Cortex of kidney (tissue), 1 donor: ENCODE results near the gene NELL1.

ENCODE experiments used
- DNase-seq: peaks from one replicate; lab custom pipeline; 2025; lab: John Stamatoyannopoulos, UW

NELL1 gene

DNA sequence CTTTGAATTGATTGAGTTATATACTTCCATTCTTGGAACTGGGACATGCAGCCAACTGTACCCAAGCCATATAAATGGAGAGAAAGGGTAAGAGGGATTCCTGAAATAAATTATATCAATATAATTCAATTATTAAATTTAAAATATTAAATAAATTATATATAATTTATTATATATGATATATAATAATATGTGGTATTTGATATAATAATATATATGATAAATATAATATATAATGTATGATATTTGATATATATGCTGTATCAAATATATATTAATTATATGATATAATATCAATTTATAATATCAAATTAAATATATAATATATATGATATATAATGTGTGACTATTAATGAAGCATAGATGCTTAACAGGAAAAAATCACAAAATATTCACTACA, 677.0 kb downstream of the NELL1 start:
- DNase-seq = no peak

DNA sequence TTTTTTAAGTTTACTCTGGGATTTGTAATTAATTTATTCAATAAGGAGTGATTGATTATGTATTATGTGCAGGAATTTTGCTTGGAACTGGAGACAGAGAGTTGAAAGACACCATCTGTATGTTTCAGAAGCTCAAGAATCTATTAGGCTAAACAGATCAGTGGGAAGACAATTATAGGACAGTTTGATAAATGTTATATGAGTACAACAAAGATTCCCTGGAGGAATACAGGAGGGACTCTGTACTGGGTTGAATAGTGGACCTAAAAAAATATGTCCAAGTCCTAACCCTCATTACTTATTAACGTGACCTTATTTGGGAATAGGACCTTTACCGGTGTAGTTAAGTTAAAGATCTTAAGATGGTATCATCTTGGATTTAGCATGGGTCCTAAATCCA, 681.2 kb downstream of the NELL1 start:
- no peak for DNase-seq

DNA sequence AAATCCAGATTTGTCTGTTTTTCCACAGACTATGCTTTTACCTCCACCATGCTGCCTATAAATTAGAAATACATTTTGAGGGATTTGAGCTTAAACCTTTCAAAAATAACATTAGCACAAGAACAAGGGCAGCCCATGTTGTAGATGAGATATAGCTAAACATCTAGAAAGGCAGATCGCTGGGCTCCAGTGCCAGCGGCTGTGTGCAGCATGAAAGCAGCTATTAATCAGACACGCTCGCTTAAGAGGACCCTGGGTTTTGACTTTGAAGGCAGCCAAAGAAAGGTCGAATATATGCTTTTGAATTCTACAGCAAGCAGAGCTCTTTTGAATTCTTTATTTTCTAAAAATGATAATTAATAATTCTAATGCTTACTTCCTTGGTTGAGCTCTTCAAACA, 684.0 kb downstream of the NELL1 start:
- no peak for DNase-seq

DNA sequence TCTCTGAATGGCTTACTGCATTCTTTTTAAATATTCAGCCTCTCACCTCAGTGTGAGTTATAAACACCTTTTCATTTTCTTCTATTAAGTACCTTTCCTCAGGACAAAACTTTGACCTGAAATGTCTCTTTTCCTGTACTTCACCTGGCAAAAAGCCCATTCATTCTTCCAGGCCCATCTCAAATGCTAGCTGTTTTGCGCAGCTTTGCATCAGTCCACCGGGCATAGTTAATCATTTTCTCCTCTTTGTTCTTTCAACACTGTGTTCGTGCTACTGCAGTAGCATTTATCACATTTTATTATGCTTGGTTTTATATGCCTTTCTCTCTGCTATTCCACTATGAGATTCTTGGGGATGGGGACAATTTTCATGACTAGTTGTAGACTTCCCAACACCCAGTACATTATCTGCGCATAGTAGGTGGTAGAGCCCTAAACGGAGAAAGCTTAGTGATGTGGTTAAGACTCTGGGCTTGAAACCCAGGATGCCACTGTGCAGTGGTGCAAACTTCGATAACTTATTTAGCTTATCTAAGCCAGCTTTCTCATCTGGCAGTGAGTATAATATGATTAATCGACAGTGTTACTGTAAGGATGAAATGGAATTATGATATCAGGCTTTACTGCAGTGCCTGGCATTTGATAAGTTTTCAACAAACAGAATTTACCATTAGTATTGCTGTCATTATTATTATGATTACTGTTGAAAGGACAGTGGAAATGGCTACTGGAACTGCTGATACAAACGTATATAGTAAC, 695.7 kb downstream of the NELL1 start:
- no peak for DNase-seq

DNA sequence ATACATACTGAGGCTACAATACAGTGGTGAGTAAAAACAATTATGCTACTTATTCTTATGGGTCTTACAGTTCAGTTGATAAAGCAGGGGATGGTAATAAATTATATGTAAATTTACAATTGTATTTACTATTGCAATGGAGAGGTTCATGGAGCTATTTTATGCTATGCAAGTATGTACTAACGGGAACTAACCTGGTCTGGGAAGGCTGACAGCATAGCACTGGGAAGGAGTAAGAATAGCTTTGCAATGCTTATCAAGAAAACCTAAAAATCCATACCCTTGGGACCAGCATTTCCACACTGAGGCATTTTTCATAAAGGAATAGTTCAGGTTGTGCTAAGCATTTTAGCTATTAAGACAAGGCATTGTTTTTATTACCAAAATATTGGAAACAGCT, 700.6 kb downstream of the NELL1 start:
- no peak for DNase-seq

DNA sequence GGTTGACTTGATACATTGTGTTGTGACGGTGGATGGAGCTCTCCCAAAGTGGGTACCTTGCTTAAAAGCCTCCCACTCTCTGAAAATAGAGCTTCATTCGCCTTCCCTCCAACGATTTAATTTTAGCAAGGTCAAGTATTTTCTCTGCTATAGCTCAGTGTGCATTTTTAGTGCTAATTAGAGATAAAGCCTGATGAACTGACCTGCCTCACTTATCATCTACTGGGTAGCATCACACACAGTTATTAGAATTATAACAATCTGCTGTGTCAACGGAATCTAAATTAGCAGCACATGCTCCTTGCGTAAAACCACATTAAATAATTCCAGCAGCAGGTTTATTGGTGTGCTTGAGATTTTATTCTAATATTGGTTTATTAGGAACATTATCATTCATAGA, 701.7 kb downstream of the NELL1 start:
- no peak for DNase-seq

DNA sequence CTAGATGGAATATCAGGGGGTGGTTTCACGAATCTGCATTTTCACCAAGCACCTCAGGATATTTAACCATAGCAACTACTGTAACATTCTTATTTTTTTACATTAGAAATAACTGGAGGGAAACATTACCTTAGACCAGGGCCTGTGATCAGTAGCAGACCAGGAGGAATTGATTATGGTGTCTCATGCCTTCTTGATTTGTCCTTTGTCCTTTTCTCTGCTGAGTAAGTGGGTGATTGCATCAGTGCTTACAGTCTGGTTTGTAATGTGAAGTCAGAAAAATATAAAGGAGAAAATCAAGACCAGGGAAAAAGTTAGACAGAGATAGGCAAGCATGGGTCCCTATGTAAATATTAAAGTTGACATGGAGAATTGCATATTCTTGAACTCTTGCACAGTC, 703.3 kb downstream of the NELL1 start:
- DNase-seq = no peak

DNA sequence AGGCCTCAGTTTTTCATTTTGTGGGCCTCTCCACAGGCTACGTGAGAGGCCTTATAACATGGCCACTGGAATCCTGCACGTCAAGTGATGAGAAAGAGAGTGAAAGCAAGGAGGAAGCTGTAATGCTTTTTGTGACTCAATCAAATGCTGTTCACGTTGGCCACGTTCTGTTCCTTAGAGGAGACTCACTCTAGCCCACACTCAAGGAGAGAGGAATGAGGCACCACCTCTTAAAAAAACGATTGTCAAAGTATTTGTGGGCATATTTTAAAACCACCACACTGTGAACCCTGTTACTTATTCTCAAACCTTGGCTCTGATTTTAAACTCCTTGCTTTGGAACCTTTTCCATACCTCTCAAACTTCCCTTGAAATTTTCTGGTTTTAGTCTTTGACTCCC, 705.0 kb downstream of the NELL1 start:
- no peak for DNase-seq

DNA sequence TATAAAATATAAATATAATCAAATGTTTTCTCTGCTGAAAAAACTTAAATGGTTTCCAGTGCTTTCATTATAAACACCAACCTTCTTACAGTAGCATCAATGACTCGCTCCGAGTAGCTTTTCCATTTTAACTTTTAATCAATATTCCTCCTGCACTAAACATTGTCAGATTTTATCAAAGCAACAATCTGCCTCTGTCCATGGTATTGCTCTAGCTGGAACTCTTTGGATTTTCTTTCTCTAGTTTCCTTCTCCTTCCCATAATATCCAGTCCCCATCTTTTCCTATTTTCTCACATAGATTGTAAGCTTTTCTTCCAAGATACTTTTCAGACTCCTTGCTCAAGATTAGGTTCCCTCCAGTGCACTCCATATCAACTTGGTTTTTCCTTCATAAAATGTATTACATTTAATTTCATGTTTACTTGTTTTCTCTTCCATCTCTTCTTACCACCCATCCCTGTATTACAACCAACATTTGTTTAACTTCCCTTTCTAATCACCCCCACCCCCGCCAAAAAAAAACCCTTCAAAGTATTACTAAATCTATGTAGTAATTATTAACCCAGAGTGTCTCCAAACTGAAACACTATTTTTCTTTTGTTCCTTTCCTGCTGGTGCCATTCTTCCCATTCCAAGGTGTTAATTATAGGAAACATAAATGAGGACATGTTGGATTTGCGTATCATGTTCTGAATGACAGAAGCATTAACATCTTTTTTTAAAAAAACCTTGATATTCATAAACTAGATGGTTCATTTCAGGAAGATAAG, 716.5 kb downstream of the NELL1 start:
- DNase-seq = no peak

DNA sequence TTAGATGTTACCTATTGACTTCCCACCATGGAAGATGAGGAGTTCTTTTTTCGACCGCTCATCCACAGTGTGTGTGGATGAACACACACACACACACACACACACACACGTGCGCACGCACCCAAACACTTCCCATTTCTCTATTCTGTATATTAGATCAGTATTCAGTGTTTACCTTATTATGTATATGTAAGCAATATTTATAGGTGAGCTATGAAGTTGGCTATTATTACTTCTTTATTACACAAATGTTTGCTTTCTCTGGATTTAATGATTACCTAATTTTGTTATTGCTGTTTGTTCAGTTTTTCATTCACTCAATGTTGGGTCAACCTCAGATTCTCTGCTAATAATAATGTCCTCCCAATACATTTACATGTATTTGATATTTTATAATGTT, 721.0 kb downstream of the NELL1 start:
- DNase-seq = no peak

DNA sequence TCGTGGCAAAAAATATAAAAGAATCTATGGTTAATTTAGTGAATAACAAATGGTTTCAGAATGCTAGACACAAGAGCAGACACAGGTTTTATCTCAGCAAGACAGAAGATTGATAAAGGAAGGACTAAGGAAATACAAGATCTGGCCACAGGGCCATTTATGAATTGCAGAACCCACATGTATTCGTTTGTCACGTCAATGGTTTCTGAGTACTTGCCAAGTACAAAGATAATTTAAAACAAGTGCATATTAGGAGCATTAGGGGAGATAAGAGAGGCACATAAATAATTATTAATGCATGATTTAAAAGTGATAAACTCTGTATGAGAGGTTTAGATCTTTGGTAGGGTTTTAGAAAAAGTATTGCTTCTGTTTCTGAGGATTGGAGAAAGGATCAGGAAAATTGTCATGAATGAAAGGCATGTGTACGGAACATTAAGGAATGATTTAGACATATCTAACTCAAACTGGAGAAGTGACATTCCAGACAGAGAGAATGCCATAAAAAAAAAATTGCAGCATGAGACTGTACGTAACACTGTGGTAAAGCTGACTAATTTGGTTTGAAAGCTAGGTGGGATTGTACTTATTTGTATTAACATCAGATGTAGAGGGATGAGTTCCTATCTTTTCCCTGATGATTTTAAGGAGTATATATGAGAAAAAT, 727.1 kb downstream of the NELL1 start:
- no peak for DNase-seq

DNA sequence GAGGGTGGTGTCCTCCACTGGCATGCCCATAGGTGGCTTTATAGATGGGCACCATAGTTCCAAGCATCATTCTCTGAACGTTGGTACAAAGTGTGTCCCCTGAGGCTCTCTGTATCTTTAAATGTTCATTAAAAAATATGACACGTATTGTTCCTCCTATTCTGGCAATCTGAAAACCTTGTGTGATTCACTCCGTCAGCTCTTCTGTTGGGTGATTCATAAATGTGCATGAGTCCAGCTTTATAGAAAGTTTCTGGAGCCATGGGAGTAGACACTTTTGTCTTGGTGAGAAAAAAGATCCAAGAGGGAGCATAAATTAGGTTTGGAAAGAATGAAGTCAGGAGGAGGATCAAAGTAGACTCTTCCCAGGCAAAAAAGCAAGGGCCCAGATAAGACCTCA, 728.8 kb downstream of the NELL1 start:
- DNase-seq = no peak

DNA sequence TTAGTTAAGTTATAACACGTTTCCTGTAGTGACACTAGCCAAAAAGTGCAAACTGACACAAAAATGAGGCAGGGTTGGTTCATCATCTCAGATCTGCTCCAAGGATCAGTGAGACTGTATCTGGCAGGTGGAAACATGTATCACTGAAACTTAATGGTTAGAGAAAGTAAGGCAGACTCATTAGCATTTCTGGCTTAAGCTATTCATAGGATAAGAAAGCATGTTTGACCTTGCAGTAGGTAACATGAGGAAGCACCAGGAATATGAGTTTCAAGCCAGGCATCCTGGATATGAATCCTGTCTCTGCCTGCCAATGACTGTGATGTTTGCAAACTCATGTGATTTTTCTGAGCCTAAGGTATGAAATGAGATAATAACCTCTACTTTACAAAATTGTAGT, 732.1 kb downstream of the NELL1 start:
- no peak for DNase-seq

DNA sequence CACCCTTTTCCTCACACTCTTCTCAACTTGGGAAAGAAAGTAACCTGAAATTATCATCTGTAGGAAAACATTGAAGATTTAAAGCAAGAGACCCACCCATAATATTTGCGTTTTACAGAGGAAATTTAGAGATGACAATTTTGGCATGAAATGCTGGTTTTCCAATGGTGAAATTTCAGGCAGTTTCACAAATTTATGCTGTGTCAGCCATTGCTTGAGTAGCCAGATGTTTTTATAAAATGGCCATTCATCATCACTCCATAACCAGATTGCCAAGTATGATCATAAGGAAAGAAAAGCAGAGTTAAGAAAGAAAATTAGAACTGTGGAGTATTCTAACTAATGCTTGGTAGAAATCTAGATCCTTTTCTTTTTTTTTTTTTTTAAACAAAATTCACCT, 732.9 kb downstream of the NELL1 start:
- no peak for DNase-seq

DNA sequence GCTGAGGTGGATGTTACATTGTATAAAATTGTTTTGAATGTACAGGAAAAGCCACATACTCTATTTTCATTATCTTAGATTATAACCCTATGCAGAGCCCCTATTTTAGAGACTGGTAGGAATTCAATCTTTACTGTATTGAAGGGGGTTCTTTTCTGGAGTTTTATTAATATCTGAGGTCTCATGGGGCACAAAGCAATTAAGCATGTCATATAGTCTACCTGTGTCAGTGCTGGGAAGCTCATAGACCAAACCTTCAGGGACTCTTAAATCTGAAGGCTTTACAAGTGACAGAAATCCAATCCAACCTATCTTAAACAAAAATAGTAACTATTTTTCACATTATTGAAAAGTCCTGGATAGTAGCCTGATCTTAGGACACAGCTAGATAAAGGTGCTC, 733.7 kb downstream of the NELL1 start:
- DNase-seq = no peak

DNA sequence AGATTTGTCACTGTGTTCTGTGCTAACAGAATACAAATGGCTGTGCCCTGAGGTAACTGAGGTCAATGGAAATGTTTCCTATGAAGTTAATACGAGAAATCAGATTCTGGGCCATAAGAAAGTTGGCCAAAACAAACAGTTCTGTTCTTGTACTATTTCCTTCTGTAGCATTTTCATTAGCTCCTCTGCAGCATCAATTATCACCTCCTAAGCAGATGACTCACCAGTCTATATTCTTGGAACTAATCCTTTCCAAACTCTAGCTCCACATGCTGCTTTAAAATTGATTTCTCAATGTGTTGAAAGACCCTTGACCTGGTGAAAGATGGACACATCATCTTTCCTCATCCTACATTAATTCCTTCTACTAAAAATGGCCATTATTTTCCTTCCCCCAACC, 736.0 kb downstream of the NELL1 start:
- no peak for DNase-seq

DNA sequence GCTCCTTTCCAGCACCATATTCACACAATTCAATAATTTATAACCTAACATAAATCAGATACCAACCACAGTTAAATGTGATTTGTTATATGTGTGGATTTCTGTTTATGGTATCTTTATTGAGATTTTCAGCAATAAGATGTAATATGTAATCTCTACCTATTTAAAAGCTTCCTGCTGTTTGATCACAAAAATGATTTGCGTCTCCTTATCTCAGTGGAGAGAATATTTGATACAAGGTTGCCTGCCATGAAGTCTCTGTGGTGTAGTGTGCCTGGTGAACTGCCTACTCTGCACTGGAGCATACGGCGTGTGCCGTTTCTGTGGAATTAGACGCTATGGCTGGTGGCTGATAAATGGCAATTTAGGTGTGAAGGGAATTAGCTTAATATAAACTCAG, 741.1 kb downstream of the NELL1 start:
- no peak for DNase-seq

DNA sequence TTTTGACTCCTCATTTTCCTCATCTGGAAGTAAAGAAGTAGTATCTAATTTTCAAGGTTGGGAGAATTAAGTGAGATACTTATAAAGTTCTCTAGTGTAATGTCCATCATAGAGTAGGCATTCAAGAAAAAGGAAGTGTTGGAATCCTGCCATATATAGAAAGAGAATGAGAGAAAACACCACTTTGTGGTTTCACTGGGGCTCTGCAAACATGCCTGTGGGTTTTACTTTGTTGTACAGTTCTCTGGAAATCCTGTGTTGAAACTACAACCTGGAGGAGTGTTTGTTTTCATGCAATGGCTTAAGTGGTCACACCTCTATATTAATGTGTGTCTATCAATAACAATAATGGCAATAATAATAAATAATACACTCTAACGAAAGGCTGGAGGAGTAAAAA, 741.7 kb downstream of the NELL1 start:
- DNase-seq = no peak

DNA sequence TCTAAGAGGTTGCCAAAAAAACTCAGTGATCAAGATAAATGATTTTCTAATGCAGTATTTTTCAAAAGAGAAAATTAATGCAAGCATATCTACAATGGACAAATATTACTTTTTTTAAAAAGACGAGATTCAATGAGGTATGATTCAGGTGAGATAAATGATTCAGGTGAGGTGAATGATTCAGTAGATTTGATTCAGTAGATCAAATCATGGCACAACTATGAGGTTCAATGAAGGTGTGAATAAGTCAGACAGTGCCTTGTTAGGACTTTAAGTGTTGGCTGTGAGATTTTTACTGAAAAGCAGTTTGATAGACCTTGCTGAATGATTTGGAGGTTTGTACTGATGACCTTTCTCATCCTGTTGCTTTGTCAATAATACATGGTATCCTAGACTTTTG, 742.2 kb downstream of the NELL1 start:
- DNase-seq = no peak

DNA sequence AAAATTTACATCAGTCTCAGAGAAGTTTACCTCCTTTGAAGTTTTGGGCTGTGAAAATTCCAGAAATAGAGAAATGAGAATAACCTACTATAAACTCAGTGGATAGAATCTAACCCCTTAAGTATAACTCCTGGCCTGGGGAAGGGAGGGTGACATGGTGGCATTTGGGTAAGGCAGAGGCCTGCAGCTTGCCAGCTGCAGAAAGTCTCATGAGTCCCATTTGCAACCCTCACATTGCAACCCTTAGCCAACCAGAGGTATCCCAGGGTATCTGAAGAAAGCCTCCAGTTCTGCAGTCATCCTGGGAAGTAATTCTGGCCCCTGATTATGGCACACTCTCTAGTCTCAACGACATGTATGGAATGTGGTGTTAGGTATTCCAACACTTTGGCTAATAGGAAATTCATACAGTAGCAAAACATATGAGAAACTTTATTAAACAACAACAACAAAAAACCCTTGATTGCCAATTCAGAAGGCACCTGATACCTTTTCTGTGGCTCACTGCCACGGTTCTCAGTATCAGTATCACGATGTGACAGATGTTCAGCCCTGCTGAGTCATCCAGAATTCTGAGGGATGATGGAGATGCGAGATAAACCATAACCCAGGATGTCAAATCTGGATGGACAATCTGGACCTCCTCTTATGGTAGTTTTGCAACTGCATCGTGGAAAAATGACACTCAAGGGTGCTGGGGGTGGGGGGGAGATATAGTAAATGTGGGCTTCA, 743.4 kb downstream of the NELL1 start:
- DNase-seq = no peak

DNA sequence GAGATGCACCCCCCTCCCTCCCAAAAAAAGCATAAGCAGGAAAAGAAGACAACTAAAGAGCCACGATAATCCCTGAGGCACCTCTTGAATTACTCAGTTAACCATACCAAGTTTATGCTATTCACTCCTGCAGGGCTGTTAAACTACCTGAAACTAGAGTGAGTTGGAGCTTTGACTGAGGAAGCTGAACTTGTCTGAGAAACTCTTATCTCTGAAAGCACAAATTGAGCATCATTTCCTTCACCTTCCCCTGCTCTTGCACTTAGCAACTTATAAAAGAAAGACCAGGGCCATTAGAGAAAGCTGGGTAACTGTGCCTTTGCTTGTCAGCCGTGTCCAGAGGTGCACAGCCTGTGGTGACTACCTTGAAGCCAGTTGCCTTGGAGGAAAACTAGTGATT, 745.6 kb downstream of the NELL1 start:
- no peak for DNase-seq

DNA sequence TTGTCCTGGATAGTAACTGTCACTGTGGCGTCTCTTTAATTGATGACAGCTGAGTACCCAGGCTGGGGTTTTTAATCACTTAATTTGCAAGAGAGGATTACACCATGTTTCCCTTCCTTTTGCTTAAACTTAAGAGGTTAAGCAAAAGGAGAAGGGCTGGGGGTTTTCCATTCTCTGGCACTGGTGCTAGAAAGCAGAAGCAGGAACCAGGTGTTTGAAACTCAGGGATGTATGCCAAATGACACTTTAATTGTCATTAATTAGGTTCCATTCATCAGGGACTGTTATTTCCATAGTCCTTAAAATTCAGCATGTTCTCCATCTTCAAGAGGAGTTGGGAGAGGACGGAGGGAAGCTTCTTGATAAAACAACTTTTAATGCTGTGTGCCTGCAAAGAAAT, 746.2 kb downstream of the NELL1 start:
- DNase-seq = no peak
